Measurements from ENCODE around the gene SNPH. TPM values are rescaled to one million over a fixed set of nuclear protein-coding genes. Genes with fewer than 3 reads are reported as not detected.

The SNPH gene
- total RNA-seq, 2 experiments from 2014 or later = 12.8 to 13.0 TPM

DNA sequence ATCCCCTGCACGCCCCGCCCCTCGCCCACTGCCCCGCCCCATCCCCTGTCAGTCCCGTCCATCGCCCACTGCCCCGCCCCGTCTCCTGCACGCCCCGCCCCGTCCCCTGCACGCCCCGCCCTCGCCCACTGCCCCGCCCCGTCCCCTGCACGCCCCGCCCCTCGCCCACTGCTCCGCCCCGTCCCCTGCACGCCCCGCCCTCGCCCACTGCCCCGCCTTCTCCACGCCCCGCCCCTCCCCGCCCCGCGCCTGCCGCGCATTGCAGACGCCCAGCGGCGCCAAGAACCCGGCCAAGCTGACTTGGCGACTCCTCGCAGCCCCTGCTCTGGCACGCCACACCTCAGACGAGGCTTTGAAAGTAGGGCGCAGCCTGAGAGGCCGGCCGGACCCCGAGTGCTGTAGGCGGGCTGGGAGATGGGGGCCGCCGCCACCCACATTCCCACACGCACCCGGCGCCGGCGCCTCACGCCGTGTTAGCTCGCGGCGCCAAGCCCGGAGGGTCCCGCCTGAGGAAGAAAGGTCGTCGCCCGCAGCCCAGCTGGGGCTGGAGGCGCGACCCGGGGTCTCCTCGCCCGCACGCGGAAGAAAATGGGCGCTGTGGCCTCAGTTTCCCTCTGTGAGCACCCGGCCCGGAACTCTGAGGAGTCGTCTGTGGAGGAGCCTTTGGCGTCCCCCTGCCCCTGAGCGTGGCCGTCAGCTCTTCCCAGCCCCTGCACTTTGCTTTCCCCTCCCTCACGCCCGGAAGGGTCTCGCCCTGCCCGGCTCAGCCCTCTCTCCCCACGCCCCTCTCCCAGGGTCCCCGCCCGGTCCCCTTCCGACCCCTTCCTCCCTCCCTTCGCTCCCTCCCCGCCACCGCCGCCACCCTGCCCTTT is 40.1 kb upstream of the SNPH start, which contains the start of gene RAD21L1:
Gene RAD21L1, plus strand, starts transcription at position 262 of the 872 bp plus-strand sequence. CDS start 2,410 bp downstream, outside the sequence.
- Mint-ChIP-seq H3K9me3 (peaks cover 3% of the 10 kb centered on the region), H3K27ac (peak within 1 kb of the TSS; percentile 53), H3K27me3 (peaks cover 21% of the 10 kb centered on the region), H3K36me3 (ENCODE audit: low read depth) (no peaks in the 10 kb centered on the region), H3K4me3 (peak within 1 kb of the TSS; percentile 92), H3K4me1 (ENCODE audit: low read depth) (peaks cover 19% of the 10 kb centered on the region)
- Histone ChIP-seq H3K4me1 (ENCODE audit: insufficient read depth, low read length) (peaks cover 18% of the 10 kb centered on the region), H3K9me3 (ENCODE audit: control insufficient read depth in 1 of 2, insufficient read depth in 1 of 2, low read length in 2 of 2) (peaks cover 0 to 12% of the 10 kb centered on the region in 2 experiments), H3K36me3 (ENCODE audit: insufficient read depth, low read length) (no peaks in the 10 kb centered on the region), H3K27ac (ENCODE audit: low read depth in 1 of 2, low read length in 2 of 2) (peak within 1 kb of the TSS in 1 of 2 donors; percentile 22), H3K4me3 (ENCODE audit: low read length) (peak within 1 kb of the TSS; percentile 77), H3K27me3 (ENCODE audit: control insufficient read depth in 1 of 2, insufficient read depth in 2 of 2, low read length in 2 of 2) (peaks cover 0 to 15% of the 10 kb centered on the region in 2 experiments)
- TF ChIP-seq, protein P1, sequence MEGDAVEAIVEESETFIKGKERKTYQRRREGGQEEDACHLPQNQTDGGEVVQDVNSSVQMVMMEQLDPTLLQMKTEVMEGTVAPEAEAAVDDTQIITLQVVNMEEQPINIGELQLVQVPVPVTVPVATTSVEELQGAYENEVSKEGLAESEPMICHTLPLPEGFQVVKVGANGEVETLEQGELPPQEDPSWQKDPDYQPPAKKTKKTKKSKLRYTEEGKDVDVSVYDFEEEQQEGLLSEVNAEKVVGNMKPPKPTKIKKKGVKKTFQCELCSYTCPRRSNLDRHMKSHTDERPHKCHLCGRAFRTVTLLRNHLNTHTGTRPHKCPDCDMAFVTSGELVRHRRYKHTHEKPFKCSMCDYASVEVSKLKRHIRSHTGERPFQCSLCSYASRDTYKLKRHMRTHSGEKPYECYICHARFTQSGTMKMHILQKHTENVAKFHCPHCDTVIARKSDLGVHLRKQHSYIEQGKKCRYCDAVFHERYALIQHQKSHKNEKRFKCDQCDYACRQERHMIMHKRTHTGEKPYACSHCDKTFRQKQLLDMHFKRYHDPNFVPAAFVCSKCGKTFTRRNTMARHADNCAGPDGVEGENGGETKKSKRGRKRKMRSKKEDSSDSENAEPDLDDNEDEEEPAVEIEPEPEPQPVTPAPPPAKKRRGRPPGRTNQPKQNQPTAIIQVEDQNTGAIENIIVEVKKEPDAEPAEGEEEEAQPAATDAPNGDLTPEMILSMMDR (IDR thresholded peaks at IDR 0.05) = no peak
- intact Hi-C loops (cut with DNase I, micrococcal nuclease) = loop anchor here (1.0 to 10.0 kb wide), 6 partner anchors 40 to 879 kb away; partner anchors contain the start of genes SNPH (in 2 of the 2), FKBP1A (in 1 of the 2), NSFL1C (in 1 of the 2) and STK35 (in 1 of the 2)
- ATAC-seq (ENCODE audit: poor library complexity) = peak; percentile 80
- ChIA-PET POLR2A (interaction anchor here (0.7 to 1.8 kb wide), 6 partner anchors 9 to 75 kb away, joined by 3 to 8 read pairs (median 4); partner anchors contain the start of gene SNPH), CTCF (interaction anchor here (1.0 to 5.6 kb wide), 3 partner anchors 13 to 41 kb away, joined by 4 to 20 read pairs (median 4); partner anchors contain the start of gene SNPH)
- peak; percentile 73 to 92 (median 80) for DNase-seq

DNA sequence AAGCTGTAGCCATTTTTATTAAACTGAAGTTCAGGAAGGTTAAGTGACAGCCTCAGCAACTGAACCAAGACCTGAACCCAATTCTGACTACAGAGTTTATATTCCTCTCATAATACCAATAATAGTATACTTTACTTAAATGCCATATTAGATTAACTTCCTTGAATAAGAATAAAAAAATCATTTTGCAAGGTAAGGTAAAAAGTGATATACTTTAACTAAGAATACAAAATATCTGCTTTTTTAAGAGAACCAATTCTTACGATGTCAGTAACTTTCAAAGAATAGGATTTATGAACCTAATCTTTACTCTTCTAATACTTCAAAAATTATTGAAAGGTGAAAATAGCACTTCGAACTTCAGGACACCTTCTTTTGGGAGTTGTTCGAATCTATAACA is 36.6 kb upstream of the SNPH start:
- CTCF ChIA-PET = interaction anchor here (1.6 kb wide), 1 partner anchor 16 kb away, joined by 4 read pairs; no protein-coding TSS in a partner anchor
- Mint-ChIP-seq H3K9me3 (no peaks in the 10 kb centered on the region), H3K4me3 (no peak overlapping the region), H3K36me3 (ENCODE audit: low read depth) (no peaks in the 10 kb centered on the region), H3K27ac (no peak overlapping the region), H3K4me1 (ENCODE audit: low read depth) (peaks cover 14% of the 10 kb centered on the region), H3K27me3 (peaks cover 26% of the 10 kb centered on the region)
- H3K27me3 ChIP-seq (ENCODE audit: control insufficient read depth in 1 of 2, insufficient read depth in 2 of 2, low read length in 2 of 2) = peaks cover 0 to 18% of the 10 kb centered on the region in 2 experiments
- intact Hi-C loops (cut with DNase I, micrococcal nuclease) = loop anchor here (5.0 to 10.0 kb wide), 3 partner anchors 38 to 875 kb away; partner anchors contain the start of genes SNPH (in 1 of the 2) and STK35 (in 1 of the 2)
- H3K9me3 ChIP-seq (ENCODE audit: control insufficient read depth in 1 of 2, insufficient read depth in 1 of 2, low read length in 2 of 2) = peaks cover 0 to 3% of the 10 kb centered on the region in 2 experiments
- TF ChIP-seq, protein P1 (IDR thresholded peaks at IDR 0.05) = no peak
- ATAC-seq (ENCODE audit: poor library complexity) = no peak
- no peak for DNase-seq
- H3K4me1 ChIP-seq (ENCODE audit: insufficient read depth, low read length) = peaks cover 18% of the 10 kb centered on the region
- no peak overlapping the region for H3K27ac ChIP-seq (ENCODE audit: low read depth in 1 of 2, low read length in 2 of 2)
- no peak overlapping the region for H3K4me3 ChIP-seq (ENCODE audit: low read length)
- POLR2A ChIA-PET = no interaction called here
- no peaks in the 10 kb centered on the region for H3K36me3 ChIP-seq (ENCODE audit: insufficient read depth, low read length)

- H3K9me3 Mint-ChIP-seq = no peaks in the 10 kb centered on the region
- intact Hi-C loops (cut with DNase I, micrococcal nuclease) = no loop called here
- Histone ChIP-seq H3K36me3 (ENCODE audit: insufficient read depth, low read length) (no peaks in the 10 kb centered on the region), H3K27me3 (ENCODE audit: control insufficient read depth in 1 of 2, insufficient read depth in 2 of 2, low read length in 2 of 2) (peaks cover 0 to 18% of the 10 kb centered on the region in 2 experiments), H3K9me3 (ENCODE audit: control insufficient read depth in 1 of 2, insufficient read depth in 1 of 2, low read length in 2 of 2) (no peaks in the 10 kb centered on the region), H3K4me3 (ENCODE audit: low read length) (no peak overlapping the region), H3K4me1 (ENCODE audit: insufficient read depth, low read length) (no peaks in the 10 kb centered on the region), H3K27ac (ENCODE audit: low read depth in 1 of 2, low read length in 2 of 2) (no peak overlapping the region)
- DNase-seq = no peak
- no peak overlapping the region for H3K27ac Mint-ChIP-seq
- no peak for ATAC-seq (ENCODE audit: poor library complexity)
- ChIA-PET CTCF (no interaction called here), POLR2A (no interaction called here)
- H3K4me3 Mint-ChIP-seq = no peak overlapping the region
- H3K27me3 Mint-ChIP-seq = peaks cover 31% of the 10 kb centered on the region
- H3K36me3 Mint-ChIP-seq (ENCODE audit: low read depth) = no peaks in the 10 kb centered on the region
- TF ChIP-seq, protein P1 (IDR thresholded peaks at IDR 0.05) = no peak
- H3K4me1 Mint-ChIP-seq (ENCODE audit: low read depth) = peaks cover under 1% of the 10 kb centered on the region
Observed at GRCh38 chr20:1232286-1233111, 33.6 kb upstream of the SNPH start.

Measured in CD4-positive, alpha-beta T cell (primary cell).